22Rv1 (cell line): ENCODE measurements around the gene GDNF.
"Not testable (repeated sequence)": the region's sequence is repeated elsewhere in the genome, so short reads cannot be mapped to it uniquely, and the experiment has no call there.

Experiments used
- ZFX ChIP-seq: fragments of 450-650 bp; IDR thresholded peaks from 2 replicates; pipeline ENCODE4 v1.6.1; 2017; ENCODE audit warnings: antibody characterized with exemption, borderline replicate concordance
- TF ChIP-seq, protein P1 (sequence below): fragments of 450-650 bp; IDR thresholded peaks from 2 replicates; pipeline ENCODE4 v1.5.1; 2017; ENCODE audit warnings: mild to moderate bottlenecking

DNA sequence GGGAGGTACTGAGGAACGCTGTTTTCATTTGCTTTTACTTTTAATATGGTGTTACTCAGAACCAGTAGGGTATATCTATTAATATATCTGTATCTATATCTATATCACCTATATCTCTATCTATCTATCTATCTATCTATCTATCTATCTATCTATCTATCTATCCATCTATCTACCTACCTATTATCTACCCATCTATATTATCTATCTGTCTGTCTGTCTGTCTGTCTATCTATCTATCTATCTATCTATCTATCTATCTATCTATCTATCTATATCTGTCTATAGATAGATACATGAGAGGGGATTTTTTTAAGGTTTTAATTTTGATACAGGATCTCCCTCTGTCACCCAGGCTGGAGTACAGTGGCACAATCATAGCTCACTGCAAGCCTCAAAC, 23.1 kb upstream of the GDNF start:
- TF ChIP-seq, protein P1, sequence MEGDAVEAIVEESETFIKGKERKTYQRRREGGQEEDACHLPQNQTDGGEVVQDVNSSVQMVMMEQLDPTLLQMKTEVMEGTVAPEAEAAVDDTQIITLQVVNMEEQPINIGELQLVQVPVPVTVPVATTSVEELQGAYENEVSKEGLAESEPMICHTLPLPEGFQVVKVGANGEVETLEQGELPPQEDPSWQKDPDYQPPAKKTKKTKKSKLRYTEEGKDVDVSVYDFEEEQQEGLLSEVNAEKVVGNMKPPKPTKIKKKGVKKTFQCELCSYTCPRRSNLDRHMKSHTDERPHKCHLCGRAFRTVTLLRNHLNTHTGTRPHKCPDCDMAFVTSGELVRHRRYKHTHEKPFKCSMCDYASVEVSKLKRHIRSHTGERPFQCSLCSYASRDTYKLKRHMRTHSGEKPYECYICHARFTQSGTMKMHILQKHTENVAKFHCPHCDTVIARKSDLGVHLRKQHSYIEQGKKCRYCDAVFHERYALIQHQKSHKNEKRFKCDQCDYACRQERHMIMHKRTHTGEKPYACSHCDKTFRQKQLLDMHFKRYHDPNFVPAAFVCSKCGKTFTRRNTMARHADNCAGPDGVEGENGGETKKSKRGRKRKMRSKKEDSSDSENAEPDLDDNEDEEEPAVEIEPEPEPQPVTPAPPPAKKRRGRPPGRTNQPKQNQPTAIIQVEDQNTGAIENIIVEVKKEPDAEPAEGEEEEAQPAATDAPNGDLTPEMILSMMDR, result not testable (repeated sequence)
- TF ChIP-seq ZFX, result not testable (repeated sequence)
